Stimulated activated memory B cell treated with anti-CD40 and anti-IgM and Interleukin-4, amounts not matched to agents 10 μg/mL and 1 μg/mL and 100 μg/mL, for 72 hours (primary cell): ENCODE measurements around the gene LDHB.

ENCODE experiments used
- ATAC-seq: fragments of 150-1000 bp; cut with Tn5 transposase; 2 replicates; pipeline ENCODE4 v1.10.0; 2021
- H3K27ac Mint-ChIP-seq: one replicate; pipeline ENCODE4 v1.8.0; 2022; ENCODE audit warnings: mild to moderate bottlenecking, mixed read lengths
- H3K27me3 Mint-ChIP-seq: one replicate; pipeline ENCODE4 v1.8.0; 2022; ENCODE audit warnings: mixed read lengths
- H3K36me3 Mint-ChIP-seq: one replicate; pipeline ENCODE4 v1.8.0; 2022; ENCODE audit warnings: mixed read lengths
- H3K4me1 Mint-ChIP-seq: one replicate; pipeline ENCODE4 v1.8.0; 2022; ENCODE audit warnings: mixed read lengths
- H3K4me3 Mint-ChIP-seq: one replicate; pipeline ENCODE4 v1.8.0; 2022; ENCODE audit warnings: mild to moderate bottlenecking, moderate library complexity, mixed read lengths
- H3K9me3 Mint-ChIP-seq: one replicate; pipeline ENCODE4 v1.8.0; 2022; ENCODE audit warnings: mixed read lengths

The LDHB gene

GRCh38 chr12:21644516-21644915 is 13.1 kb downstream of the LDHB start:
- Mint-ChIP-seq H3K4me3 (no peak overlapping the region), H3K9me3 (no peaks in the 10 kb centered on the region), H3K27me3 (no peaks in the 10 kb centered on the region), H3K36me3 (peaks cover 70% of the 10 kb centered on the region), H3K4me1 (peaks cover 11% of the 10 kb centered on the region), H3K27ac (no peak overlapping the region)
- ATAC-seq = no peak

DNA sequence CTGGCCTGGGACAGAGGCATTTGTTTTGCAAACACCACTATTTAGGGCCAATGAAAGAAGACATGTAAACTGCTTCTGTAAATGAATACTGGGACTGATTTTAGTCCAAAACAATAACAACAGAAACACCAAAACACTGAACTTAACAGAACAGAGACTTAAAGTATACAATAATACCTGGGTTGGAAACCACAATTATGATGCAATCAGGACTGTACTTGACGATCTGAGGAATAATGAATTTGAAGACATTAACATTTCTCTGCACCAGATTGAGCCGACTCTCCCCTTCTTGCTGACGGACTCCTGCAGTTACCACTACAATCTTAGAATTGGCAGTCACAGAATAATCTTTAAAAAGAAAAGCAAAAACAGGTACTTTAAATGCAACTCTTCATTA is 13.9 kb downstream of the LDHB start:
- Mint-ChIP-seq H3K27me3 (no peaks in the 10 kb centered on the region), H3K4me3 (no peak overlapping the region), H3K4me1 (peaks cover 11% of the 10 kb centered on the region), H3K9me3 (no peaks in the 10 kb centered on the region), H3K36me3 (peaks cover 71% of the 10 kb centered on the region), H3K27ac (no peak overlapping the region)
- no peak for ATAC-seq

- ATAC-seq = no peak
- no peak overlapping the region for H3K4me3 Mint-ChIP-seq
- no peak overlapping the region for H3K27ac Mint-ChIP-seq
Observed at GRCh38 chr12:21642707-21643389, 14.8 kb downstream of the LDHB start.

DNA sequence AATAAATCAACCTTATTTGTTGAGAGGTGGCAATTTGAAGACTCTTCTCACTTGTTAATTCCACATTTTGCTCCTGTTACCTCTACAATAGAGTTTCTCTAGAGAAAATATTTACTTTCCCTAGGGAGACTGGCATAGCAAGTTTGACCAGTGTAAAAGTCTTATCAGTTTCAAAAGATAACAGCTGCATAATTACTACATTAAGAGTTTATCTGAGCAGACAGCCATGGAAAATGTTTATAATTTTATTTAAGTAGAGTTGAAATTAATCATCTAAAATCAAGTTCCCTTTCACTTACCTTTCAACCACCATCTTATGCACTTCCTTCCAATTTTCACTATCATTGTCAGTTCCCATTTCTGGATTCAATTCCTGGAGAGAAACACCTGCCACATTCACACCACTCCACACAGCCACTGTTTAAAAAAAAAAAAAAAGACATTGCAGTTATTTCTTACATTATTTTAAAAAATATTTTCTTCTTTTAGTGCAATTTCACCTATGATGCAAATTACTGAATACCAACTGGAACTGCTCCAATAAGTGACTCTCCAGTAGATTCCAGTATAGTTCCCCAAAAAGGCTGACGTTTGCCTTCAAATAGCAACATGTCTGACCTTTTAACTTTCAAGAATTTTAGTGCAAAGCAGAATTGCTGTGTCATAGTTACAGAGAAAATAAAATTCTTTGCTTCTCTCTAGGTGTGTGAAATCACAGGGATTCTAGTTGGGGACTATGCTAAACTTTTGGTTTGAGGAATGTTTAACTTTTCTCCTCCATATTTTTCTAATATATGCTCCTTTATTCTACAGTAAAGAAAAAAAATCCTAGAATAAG is 19.4 kb downstream of the LDHB start:
- no peaks in the 10 kb centered on the region for H3K27me3 Mint-ChIP-seq
- H3K36me3 Mint-ChIP-seq = peaks cover 66% of the 10 kb centered on the region
- H3K4me3 Mint-ChIP-seq = no peak overlapping the region
- no peak overlapping the region for H3K27ac Mint-ChIP-seq
- ATAC-seq = no peak
- no peaks in the 10 kb centered on the region for H3K9me3 Mint-ChIP-seq
- peaks cover 5% of the 10 kb centered on the region for H3K4me1 Mint-ChIP-seq

More at GRCh38 chr12:21642707-21643389, 14.8 kb downstream of the LDHB start:
- Mint-ChIP-seq H3K27me3 (no peaks in the 10 kb centered on the region), H3K36me3 (peaks cover 75% of the 10 kb centered on the region), H3K4me1 (peaks cover 11% of the 10 kb centered on the region), H3K9me3 (no peaks in the 10 kb centered on the region)

DNA sequence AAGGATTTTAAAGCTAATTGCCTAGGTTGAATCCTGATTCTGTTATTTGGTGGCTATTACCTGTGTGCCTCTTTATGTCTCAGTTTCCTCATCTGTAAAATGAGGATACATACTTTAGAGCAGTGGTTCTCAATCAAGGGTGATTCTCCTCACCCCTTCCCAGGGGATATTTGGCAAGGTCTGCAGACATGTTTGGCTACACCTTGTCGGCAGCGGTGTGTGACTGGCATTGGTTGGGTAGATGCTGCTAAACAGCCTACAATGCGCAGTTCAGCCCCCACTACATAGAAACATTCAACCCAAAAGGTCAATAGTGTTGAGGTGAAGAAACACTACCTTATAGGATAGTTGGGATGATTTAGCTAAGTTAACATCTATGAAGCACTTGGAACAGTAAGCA is 23.4 kb downstream of the LDHB start:
- no peaks in the 10 kb centered on the region for H3K4me1 Mint-ChIP-seq
- H3K9me3 Mint-ChIP-seq = no peaks in the 10 kb centered on the region
- H3K36me3 Mint-ChIP-seq = peaks cover 64% of the 10 kb centered on the region
- no peak overlapping the region for H3K4me3 Mint-ChIP-seq
- H3K27me3 Mint-ChIP-seq = no peaks in the 10 kb centered on the region
- no peak overlapping the region for H3K27ac Mint-ChIP-seq
- ATAC-seq = no peak

DNA sequence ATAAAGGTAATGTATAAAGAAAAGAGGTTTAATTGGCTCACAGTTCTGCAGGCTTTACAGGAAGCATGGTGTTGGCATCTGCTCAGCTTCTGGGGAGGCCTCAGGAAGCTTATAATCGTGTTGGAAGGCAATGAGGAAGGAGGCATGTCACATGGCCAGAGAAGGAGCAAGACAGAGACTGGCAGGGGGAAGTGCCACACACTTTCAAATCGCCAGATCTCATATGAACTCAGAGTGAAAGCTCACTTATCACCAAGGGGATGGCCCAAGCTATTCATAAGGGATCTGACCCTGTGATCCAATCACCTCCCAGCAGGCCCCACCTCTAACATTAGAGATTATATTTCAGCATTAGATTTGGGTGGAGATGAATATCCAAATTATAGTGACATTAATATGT is 26.3 kb downstream of the LDHB start:
- H3K9me3 Mint-ChIP-seq = no peaks in the 10 kb centered on the region
- no peak overlapping the region for H3K27ac Mint-ChIP-seq
- no peak overlapping the region for H3K4me3 Mint-ChIP-seq
- H3K27me3 Mint-ChIP-seq = no peaks in the 10 kb centered on the region
- no peaks in the 10 kb centered on the region for H3K4me1 Mint-ChIP-seq
- no peak for ATAC-seq
- H3K36me3 Mint-ChIP-seq = peaks cover 54% of the 10 kb centered on the region

- H3K9me3 Mint-ChIP-seq = no peaks in the 10 kb centered on the region
- ATAC-seq = no peak
- peaks cover 32% of the 10 kb centered on the region for H3K36me3 Mint-ChIP-seq
- H3K4me1 Mint-ChIP-seq = no peaks in the 10 kb centered on the region
- no peak overlapping the region for H3K4me3 Mint-ChIP-seq
- no peak overlapping the region for H3K27ac Mint-ChIP-seq
- H3K27me3 Mint-ChIP-seq = no peaks in the 10 kb centered on the region
Observed at GRCh38 chr12:21627924-21628323, 29.7 kb downstream of the LDHB start.

- Mint-ChIP-seq H3K4me3 (no peak overlapping the region), H3K36me3 (no peaks in the 10 kb centered on the region), H3K4me1 (peaks cover 13% of the 10 kb centered on the region), H3K27ac (no peak overlapping the region), H3K9me3 (no peaks in the 10 kb centered on the region), H3K27me3 (no peaks in the 10 kb centered on the region)
- ATAC-seq = no peak
Observed at GRCh38 chr12:21618566-21618965, 39.1 kb downstream of the LDHB start.

DNA sequence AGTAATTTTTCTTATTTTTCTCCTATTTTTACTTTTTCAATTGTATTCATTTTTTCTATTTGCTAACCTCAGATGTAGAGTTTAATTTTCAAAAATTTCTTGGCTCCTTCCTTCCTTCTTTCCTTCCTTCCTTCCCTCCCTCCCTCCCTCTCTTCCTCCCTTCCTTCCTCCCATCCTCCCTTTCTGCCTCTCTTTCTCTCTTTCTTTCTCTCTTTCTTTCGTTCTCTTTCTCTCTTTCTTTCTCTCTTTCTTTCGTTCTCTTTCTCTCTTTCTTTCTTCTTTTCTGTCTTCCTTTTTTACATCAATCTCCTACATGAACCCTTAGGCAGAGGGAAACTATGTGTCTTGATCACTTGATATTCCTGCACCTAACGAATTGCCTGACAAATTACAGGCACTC is 40.6 kb downstream of the LDHB start:
- H3K27me3 Mint-ChIP-seq = no peaks in the 10 kb centered on the region
- no peak overlapping the region for H3K4me3 Mint-ChIP-seq
- peaks cover 13% of the 10 kb centered on the region for H3K4me1 Mint-ChIP-seq
- no peak overlapping the region for H3K27ac Mint-ChIP-seq
- H3K36me3 Mint-ChIP-seq = no peaks in the 10 kb centered on the region
- ATAC-seq = no peak
- no peaks in the 10 kb centered on the region for H3K9me3 Mint-ChIP-seq

- no peaks in the 10 kb centered on the region for H3K27me3 Mint-ChIP-seq
- H3K27ac Mint-ChIP-seq = no peak overlapping the region
- H3K9me3 Mint-ChIP-seq = no peaks in the 10 kb centered on the region
- H3K4me3 Mint-ChIP-seq = no peak overlapping the region
- H3K36me3 Mint-ChIP-seq = no peaks in the 10 kb centered on the region
- H3K4me1 Mint-ChIP-seq = peaks cover 13% of the 10 kb centered on the region
- peak; percentile 57 for ATAC-seq
Observed at GRCh38 chr12:21615431-21615830, 42.2 kb downstream of the LDHB start.

DNA sequence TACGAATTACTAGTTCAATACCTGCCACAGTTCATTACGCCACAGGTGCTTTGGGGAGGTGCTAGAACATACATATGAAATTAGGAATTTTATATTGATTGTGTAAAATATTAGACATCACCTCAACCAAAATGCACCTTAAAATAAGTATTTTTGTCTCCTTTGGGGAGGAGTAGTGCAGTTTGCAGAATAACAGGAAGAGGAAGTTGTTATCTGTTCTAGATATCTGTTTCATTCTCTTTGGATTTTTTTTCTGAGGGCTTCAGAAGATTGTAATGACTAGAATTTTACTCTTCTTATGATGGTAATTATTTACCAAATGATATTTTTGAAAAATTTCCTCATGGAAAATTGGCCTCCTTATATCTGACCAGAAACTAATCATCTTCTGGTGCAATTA is 43.1 kb downstream of the LDHB start:
- peaks cover 13% of the 10 kb centered on the region for H3K4me1 Mint-ChIP-seq

GRCh38 chr12:21613931-21614330 is 43.7 kb downstream of the LDHB start:
- no peak overlapping the region for H3K27ac Mint-ChIP-seq

More for the DNA sequence above, 43.1 kb downstream of the LDHB start:
- no peak overlapping the region for H3K27ac Mint-ChIP-seq
- H3K9me3 Mint-ChIP-seq = no peaks in the 10 kb centered on the region
- H3K36me3 Mint-ChIP-seq = no peaks in the 10 kb centered on the region
- H3K27me3 Mint-ChIP-seq = no peaks in the 10 kb centered on the region
- no peak for ATAC-seq
- no peak overlapping the region for H3K4me3 Mint-ChIP-seq

GRCh38 chr12:21608196-21608595 is 49.4 kb downstream of the LDHB start:
- Mint-ChIP-seq H3K36me3 (no peaks in the 10 kb centered on the region), H3K27me3 (no peaks in the 10 kb centered on the region), H3K4me1 (no peaks in the 10 kb centered on the region), H3K9me3 (no peaks in the 10 kb centered on the region), H3K4me3 (no peak overlapping the region), H3K27ac (no peak overlapping the region)
- ATAC-seq = no peak

More at GRCh38 chr12:21613931-21614330, 43.7 kb downstream of the LDHB start:
- H3K4me1 Mint-ChIP-seq = peaks cover 13% of the 10 kb centered on the region
- H3K4me3 Mint-ChIP-seq = no peak overlapping the region
- no peak for ATAC-seq
- no peaks in the 10 kb centered on the region for H3K27me3 Mint-ChIP-seq
- H3K9me3 Mint-ChIP-seq = no peaks in the 10 kb centered on the region
- no peaks in the 10 kb centered on the region for H3K36me3 Mint-ChIP-seq

DNA sequence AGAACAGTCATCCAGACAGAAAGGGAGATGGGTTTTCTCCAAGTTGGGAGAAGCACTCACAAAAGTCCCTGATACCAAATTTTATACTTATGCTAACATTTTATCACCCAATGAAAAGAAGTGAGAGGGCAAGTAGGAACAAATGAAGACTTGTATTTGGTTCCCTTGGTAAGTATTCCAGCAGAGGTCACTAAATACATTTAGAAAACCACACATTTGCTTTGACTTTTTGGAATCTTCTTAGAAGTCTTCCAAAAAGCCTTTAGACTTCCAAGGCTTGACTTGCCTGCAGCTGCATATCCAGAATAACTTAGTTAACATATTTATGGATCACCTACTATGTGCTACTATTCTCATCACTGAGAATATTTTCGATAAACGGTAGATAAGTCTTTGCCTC is 49.9 kb downstream of the LDHB start:
- Mint-ChIP-seq H3K4me3 (no peak overlapping the region), H3K27ac (no peak overlapping the region), H3K4me1 (no peaks in the 10 kb centered on the region), H3K27me3 (no peaks in the 10 kb centered on the region), H3K9me3 (no peaks in the 10 kb centered on the region), H3K36me3 (no peaks in the 10 kb centered on the region)
- ATAC-seq = no peak

DNA sequence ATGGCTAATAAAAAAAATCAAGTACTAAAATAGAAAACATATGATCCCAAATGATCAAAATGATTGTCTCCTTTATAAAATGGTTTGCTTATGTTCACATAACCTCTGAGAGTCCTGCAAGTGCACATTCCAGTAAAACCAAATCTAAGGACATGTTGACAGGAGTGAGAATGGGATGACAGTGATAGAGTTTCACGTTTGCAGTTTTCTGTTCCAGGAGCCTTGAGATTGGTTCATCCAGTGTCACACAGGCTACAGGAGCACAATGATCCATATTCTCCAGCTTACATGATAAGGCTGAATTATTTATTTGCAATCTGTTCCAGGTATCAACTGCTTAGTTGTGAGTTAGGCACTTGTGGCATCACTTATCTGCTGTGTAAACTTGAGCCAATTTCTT is 51.5 kb downstream of the LDHB start:
- no peaks in the 10 kb centered on the region for H3K4me1 Mint-ChIP-seq
- no peak overlapping the region for H3K27ac Mint-ChIP-seq
- no peak for ATAC-seq
- H3K27me3 Mint-ChIP-seq = no peaks in the 10 kb centered on the region
- H3K9me3 Mint-ChIP-seq = no peaks in the 10 kb centered on the region
- H3K4me3 Mint-ChIP-seq = no peak overlapping the region
- H3K36me3 Mint-ChIP-seq = no peaks in the 10 kb centered on the region
